Panc1 (cell line): ENCODE measurements around the gene LRMDA. TPM values are rescaled to one million over a fixed set of nuclear protein-coding genes. Genes with fewer than 3 reads are reported as not detected.

Source experiments
- ATAC-seq: fragments of 200-7000 bp; cut with Tn5 transposase; 2 replicates; pipeline ENCODE4 v1.9.1; 2020; ENCODE audit warnings: mild to moderate bottlenecking, moderate library complexity
- BruUV-seq: library from RNA; stranded (reverse); fragments of 400-500 nt; replicated peaks from 2 replicates; lab custom pipeline; 2021; lab: Mats Ljungman, UMichigan
- CTCF ChIA-PET: fragments of 300-600 bp; sonication (Branson Sonifier 250); formaldehyde crosslinking; loops from one replicate; lab custom pipeline; 2022; ENCODE audit warnings: antibody characterized with exemption; lab: Charles Lee
- POLR2A ChIA-PET: fragments of 300-600 bp; sonication (Branson Sonifier 250); formaldehyde crosslinking; loops from one replicate; lab custom pipeline; 2022; ENCODE audit warnings: antibody characterized with exemption; lab: Charles Lee
- DNase-seq: peaks from one replicate; pipeline ENCODE4 v3.0.0-alpha.2; 2010; ENCODE audit warnings: low read depth, low spot score
- H3K27ac ChIP-seq: 2 replicates; pipeline ENCODE4 v1.5.1; 2011; ENCODE audit warnings: mild to moderate bottlenecking, low read length, inconsistent platforms
- H3K27me3 ChIP-seq: fragments of 200-500 bp; sonication (Bioruptor generic); 2 replicates; pipeline ENCODE4 v1.6.0; 2014; ENCODE audit warnings: low read length, inconsistent platforms; ENCODE audit not compliant: control insufficient read depth, insufficient read depth
- H3K36me3 ChIP-seq: fragments of 200-500 bp; sonication (Bioruptor generic); 2 replicates; pipeline ENCODE4 v1.5.1; 2014; ENCODE audit warnings: inconsistent platforms, mild to moderate bottlenecking, low read length, moderate library complexity; ENCODE audit not compliant: control insufficient read depth, insufficient read depth
- H3K4me1 ChIP-seq: 2 replicates; pipeline ENCODE4 v1.5.1; 2011; ENCODE audit warnings: inconsistent platforms, mild to moderate bottlenecking, low read length, moderate library complexity; ENCODE audit not compliant: control insufficient read depth, insufficient read depth
- H3K4me3 ChIP-seq, 2 experiments: 2 replicates each; pipeline ENCODE4 v1.5.1; 2011 to 2012; ENCODE audit warnings: low read depth in 2 of 2, low read length in 2 of 2, mild to moderate bottlenecking in 2 of 2, inconsistent platforms in 1 of 2, moderate library complexity in 1 of 2
- H3K9me3 ChIP-seq: fragments of 200-500 bp; sonication (Bioruptor generic); 2 replicates; pipeline ENCODE4 v1.5.1; 2014; ENCODE audit warnings: low read depth, mild to moderate bottlenecking, inconsistent platforms, low read length, moderate library complexity; ENCODE audit not compliant: control insufficient read depth, insufficient read depth
- CTCF ChIP-seq: fragments of 450-650 bp; IDR thresholded peaks from 2 replicates; pipeline ENCODE4 v1.5.1; 2017; ENCODE audit warnings: mild to moderate bottlenecking
- POLR2AphosphoS5 ChIP-seq: IDR thresholded peaks from 2 replicates; pipeline ENCODE4 v1.6.1; 2012; ENCODE audit warnings: mild to moderate bottlenecking, low read depth, low read length, moderate library complexity
- REST ChIP-seq, 2 experiments: IDR thresholded peaks; 2 replicates each; pipeline ENCODE4 v1.6.1; 2011 to 2012; ENCODE audit warnings: low read depth in 2 of 2, control low read depth in 1 of 2, low read length in 1 of 2, mild to moderate bottlenecking in 1 of 2, moderate library complexity in 1 of 2; ENCODE audit not compliant: insufficient read depth in 1 of 2
- SIN3A ChIP-seq: IDR thresholded peaks from 2 replicates; pipeline ENCODE4 v1.6.1; 2012; ENCODE audit warnings: low read depth, mild to moderate bottlenecking, low read length, moderate library complexity, borderline replicate concordance; ENCODE audit not compliant: insufficient read depth
- TCF7L2 ChIP-seq: IDR thresholded peaks from 2 replicates; pipeline ENCODE4 v1.6.1; 2011; ENCODE audit warnings: mild to moderate bottlenecking, low read depth, low read length, inconsistent platforms
- in situ Hi-C: cut with HindIII; loops from 2 replicates; pipeline ENCODE4 v1.10.0; 2016; ENCODE audit warnings: low sequenced_read_pairs, low pct_unique_long_range_greater_than_20kb
- intact Hi-C: fragments of 100-400 bp; cut with micrococcal nuclease; formaldehyde crosslinking; loops from one replicate; pipeline ENCODE4 v1.10.0; 2022; ENCODE audit not compliant: unreplicated experiment
- total RNA-seq: library from RNA; stranded (reverse); gene quantifications from one replicate; pipeline ENCODE4 v1.2.1, GENCODE V29; 2021; ENCODE audit not compliant: unreplicated experiment

LRMDA gene
- total RNA-seq, 1 experiment from 2014 or later, result 1.2 TPM

GRCh38 chr10:76497666-76498065 lies 1066.2 kb downstream of the LRMDA start:
- H3K27me3 ChIP-seq, result no peaks in the 10 kb centered on the region
- no peak overlapping the region for H3K27ac ChIP-seq
- H3K9me3 ChIP-seq, result no peaks in the 10 kb centered on the region
- ChIA-PET POLR2A (no interaction called here), CTCF (no interaction called here)
- intact Hi-C loops (no loop called here), in situ Hi-C loops (no loop called here)
- no peak for DNase-seq
- no peak for ATAC-seq
- no TSS peak for BruUV-seq
- TF ChIP-seq REST (IDR thresholded peaks at IDR 0.05; ENCODE audit: insufficient read depth in 1 of 2, low read depth in 2 of 2, low read length in 1 of 2) (no peak), SIN3A (no peak), POLR2AphosphoS5 (no peak), CTCF (no peak), TCF7L2 (no peak)
- H3K36me3 ChIP-seq, result no peaks in the 10 kb centered on the region
- H3K4me1 ChIP-seq, result no peaks in the 10 kb centered on the region
- no peak overlapping the region for H3K4me3 ChIP-seq

- POLR2A ChIA-PET, result no interaction called here
- no peaks in the 10 kb centered on the region for H3K9me3 ChIP-seq
- H3K27me3 ChIP-seq, result no peaks in the 10 kb centered on the region
- DNase-seq (no peak), ATAC-seq (no peak)
- H3K4me3 ChIP-seq, result no peak overlapping the region
- CTCF ChIA-PET, result no interaction called here
- TF ChIP-seq REST (IDR thresholded peaks at IDR 0.05; ENCODE audit: insufficient read depth in 1 of 2, low read depth in 2 of 2, low read length in 1 of 2) (no peak), POLR2AphosphoS5 (no peak), TCF7L2 (no peak), CTCF (no peak), SIN3A (no peak)
- BruUV-seq, result no TSS peak
- intact Hi-C loops, result no loop called here
- in situ Hi-C loops, result no loop called here
- H3K27ac ChIP-seq, result no peak overlapping the region
- H3K36me3 ChIP-seq, result no peaks in the 10 kb centered on the region
- no peaks in the 10 kb centered on the region for H3K4me1 ChIP-seq
Measured at GRCh38 chr10:76504823-76505222, 1073.4 kb downstream of the LRMDA start.
